Islet precursor cell (in vitro differentiated cells): ENCODE measurements around the gene PTGES3L.
"Not testable (repeated sequence)": the region's sequence is repeated elsewhere in the genome, so short reads cannot be mapped to it uniquely, and the experiment has no call there.

Experiments
- DNase-seq: peaks from one replicate; pipeline ENCODE4 v3.0.0-alpha.2; 2018

PTGES3L gene

DNA sequence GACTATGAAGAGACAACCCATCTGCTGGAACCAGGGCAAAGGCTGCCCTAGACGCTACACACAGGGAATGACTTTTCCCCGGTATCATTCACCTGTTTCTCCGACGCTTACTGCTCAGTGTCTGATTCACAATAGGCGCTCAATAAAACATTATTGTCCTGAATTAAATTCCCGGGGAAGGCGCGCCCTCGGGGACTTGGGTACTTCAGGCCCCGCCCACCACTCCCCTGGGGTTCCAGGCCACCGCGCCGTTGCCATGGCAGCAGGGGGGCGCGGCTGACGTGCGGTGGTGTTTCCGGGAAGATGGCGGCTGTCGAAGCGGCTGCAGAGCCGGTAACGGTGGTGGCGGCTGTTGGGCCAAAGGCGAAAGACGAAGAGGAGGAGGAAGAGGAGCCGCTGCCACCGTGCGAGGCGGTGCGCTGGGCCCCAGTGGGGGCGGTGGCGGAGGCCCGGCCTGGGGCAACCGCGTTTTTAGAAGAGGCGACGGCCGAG lies 440 bp upstream of the PTGES3L start, which contains the start of gene RUNDC1:
RUNDC1 (plus strand) TSS at position 292 of the 492 bp plus-strand sequence; CDS start at position 304, 12 bp downstream.
- peak; percentile 92 for DNase-seq

DNA sequence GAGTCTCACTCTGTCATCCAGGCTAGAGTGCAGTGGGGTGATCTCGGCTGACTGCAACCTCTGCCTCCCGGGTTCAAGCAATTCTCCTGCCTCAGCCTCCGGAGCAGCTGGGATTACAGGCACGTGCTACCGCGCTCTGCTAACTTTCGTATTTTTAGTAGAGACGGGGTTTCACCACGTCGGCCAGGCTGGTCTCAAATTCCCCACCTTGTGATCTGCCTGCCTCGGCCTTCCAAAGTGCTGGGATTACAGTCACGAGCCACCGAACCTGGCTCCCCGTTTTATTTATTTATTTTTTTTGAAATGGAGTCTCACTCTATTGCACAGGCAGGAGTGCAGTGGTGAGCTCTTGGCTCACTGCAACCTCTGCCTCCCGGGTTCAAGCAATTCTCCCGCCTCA lies 4.2 kb downstream of the PTGES3L start:
- DNase-seq: not testable (repeated sequence)

DNA sequence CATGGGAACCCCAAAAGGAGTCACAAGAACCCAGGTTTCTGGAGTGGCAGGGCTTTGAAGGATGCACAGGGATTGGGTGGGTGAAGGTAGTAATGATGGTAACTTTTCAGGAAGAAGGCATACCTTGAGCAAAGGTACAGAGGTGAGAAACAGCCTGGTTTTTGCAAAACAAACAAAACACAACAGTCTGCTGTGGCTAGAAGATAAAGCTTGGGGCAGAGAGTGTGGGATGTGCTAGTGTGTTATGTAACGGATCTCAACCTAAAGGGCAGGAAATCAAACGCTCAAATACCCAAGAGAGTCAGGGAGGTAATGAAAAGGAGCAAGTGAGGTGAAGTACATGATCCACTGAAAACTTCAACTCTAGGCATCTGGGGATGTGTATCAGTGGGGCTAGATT lies 4.6 kb downstream of the PTGES3L start:
- no peak for DNase-seq

GRCh38 chr17:42973323-42973722 lies 6.6 kb downstream of the PTGES3L start:
- not testable (repeated sequence) for DNase-seq

GRCh38 chr17:42971589-42971988 lies 8.3 kb downstream of the PTGES3L start:
- no peak for DNase-seq

GRCh38 chr17:42969001-42969581 lies 10.8 kb downstream of the PTGES3L start:
- DNase-seq: no peak

DNA sequence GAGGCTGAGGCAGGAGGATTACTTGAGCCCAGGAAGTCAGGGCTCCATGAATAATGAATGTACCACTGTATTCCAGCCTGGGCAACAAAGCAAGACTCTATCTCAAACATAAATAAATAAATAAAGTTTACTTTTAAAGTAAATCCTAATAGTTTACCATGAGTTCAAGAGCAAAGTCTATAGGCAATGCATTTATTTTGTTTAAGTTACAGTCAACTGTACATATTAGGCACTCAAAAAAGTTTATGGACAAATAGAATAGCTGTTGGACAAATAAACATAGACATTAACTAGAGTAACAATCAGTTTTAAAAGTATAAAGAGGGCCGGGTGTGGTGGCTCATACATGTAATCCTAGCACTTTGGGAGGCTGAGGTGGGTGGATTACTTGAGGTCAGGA lies 12.0 kb downstream of the PTGES3L start:
- DNase-seq: no peak

- peak; percentile 98 for DNase-seq
Measured at GRCh38 chr17:42964161-42964932, 15.5 kb downstream of the PTGES3L start, which contains the start of gene AARSD1. Gene AARSD1 (minus strand): TSS chr17:42964454. CDS start chr17:42964440, 14 bp downstream.

GRCh38 chr17:42953669-42954068 lies 26.2 kb downstream of the PTGES3L start:
- DNase-seq: no peak

DNA sequence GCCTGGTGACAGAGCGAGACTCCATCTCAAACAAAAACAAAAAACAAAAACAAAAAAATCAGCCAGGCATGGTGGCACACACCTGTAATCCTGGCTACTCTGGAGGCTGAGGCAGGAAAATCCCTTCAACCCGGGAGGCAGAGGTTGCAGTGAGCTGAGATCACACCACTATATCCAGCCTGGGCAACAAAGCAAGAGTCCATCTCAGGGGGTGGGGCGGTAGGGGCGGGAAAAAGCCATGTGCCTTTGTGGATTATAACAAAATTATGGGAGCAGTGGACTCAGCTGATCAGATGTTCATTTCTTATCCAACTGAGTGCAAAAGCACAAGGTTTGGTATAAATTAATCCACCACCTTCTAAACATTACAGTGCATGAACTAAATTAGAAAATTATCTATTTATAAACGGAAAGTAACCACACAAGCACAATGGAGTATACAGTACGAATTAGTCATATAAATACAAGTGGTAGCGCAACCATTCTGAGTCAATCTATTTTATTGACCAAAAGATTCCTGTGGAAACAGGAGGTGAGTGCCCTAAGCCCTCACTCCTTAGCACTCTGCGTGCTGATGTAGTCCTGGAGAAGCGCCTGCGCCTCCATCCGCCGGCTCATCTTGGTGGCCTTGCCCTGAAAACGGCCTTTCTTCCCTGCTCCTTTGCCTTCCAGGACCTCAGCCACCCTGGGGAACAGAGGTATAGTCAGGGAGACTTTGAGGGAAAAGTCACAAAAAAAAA lies 29.7 kb downstream of the PTGES3L start:
- DNase-seq: no peak

DNA sequence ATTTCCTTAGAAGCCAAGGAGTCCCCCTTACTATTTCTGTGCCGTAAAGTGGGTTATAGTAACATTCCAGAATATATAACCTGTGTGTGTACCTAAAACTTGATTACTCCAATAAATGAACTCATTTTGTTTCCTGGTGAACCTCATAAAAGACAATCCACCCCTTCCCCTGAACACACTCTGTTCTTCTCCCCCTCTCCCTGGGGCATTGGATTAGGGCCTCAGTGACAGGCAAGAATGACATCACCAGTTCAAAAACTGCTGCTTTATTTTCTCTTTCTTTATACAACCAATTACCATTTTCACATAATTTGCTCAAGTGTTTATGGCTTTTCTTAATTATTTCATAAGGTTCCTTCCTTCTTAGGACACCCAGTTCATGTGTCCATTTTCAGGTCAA lies 33.1 kb downstream of the PTGES3L start:
- no peak for DNase-seq

DNA sequence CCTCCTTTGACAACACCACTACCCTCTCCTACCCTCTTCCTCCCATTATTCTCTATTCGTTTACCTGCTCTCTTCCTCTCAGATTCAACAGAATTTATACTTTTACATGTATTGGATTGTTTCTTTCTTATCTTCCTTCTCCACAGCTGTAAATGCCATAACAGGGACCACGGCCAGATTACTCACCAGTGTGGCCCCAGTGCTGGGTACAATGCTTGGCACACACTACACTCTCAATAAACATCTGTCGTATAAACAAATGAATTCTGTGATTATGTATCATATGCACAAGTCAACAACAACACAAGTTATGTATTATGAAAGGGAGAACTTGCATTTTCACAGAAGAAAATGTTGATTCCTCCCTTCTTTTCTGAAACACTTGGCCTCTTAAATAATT lies 35.7 kb downstream of the PTGES3L start:
- DNase-seq: no peak

DNA sequence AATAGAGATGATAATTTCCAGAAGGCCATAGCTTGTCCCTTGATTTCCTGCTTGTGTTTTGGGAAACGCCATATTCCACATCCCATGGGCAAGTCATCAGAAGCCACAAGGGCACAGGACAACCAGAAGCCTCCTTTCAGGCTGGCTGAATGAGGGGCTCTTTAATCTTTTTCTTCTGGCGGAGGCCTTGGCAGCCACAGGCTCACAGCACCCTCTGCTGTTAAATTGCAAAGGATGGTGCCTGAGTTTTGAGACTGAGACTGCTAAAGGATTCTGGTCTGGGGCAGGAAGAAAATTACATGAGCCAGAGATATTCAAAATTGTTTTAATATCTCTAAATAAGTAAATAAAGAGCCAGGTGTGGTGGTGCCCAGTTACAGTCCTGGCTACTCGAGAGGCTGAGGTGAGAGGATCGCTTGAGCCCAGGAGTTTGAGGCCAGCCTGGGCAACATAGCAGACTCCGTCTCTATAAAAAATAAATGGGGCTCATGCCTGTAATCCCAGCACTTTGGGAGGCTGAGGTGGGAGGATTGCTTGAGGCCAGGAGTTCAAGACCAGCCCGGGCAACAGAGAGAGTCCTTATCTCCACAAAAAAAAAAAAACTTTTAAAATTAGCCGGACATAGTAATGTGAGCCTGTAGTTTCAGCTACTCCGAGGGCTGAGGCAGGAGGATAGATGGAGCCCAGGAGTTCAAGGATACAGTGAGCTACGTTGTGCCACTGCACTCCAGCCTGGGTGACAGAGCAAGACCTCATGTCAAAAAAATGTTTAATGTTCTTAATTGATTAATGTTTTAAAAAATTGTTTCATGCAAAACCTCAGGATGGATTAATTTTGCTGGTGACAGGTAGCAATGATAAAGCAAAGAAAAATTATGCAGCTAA lies 41.9 kb downstream of the PTGES3L start:
- peak; percentile 88 for DNase-seq

- no peak for DNase-seq
Measured at GRCh38 chr17:42929497-42929844, 50.4 kb downstream of the PTGES3L start.

DNA sequence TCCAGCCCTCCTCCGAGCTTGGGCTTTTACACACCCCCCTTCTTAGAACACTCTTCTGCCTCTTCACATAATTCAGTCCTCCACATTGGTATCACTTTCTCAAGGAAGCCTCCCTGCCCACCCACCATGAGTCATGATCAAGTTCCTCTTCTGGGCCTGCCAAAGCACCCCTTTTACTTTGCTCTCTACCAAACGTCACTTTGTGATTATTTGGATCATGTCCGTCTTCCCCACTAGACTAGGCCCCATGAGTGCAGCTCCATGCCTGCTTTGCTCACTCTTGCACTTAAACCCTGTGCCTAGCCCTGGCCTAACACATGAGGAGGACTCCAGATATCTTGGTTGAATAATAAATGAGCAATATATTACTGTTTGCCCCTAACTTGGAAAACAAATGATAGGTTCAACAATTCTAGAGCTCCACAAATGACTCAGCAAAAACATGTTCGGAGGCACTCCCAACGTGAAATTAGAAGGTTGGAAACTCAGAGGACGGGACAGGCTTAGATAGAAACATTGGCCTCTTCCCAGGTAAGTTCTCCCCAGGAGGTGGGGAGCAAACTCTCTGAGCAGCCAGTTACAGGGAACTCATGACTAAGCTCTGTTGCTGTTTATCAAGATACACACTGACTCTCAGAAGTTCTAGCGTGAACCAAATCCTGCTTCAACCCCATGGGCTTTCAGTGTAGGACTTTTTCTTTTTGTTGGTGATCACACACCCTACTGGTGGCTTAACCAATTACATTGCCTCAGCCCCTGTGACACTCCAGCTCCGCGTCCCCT lies 51.0 kb downstream of the PTGES3L start:
- DNase-seq: peak; percentile 82

DNA sequence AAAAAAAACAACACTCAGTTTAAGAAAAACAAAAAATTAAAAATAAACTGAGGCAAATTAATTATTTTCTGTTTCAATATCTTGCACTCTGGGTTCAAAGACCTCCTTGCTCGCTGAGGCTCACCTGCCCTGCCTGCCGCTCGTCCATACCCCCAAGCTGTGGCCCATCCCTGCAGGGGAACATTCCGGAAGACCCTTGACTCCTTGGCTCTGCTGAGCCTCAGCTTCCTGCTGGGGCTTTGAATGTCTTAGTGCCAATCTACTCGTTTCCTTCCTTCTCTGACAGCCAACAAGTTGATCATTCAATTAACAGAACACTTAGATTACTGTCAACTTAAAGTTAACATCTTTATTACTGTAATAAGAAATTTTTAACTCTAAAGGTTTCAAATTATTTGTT lies 55.0 kb downstream of the PTGES3L start:
- no peak for DNase-seq

DNA sequence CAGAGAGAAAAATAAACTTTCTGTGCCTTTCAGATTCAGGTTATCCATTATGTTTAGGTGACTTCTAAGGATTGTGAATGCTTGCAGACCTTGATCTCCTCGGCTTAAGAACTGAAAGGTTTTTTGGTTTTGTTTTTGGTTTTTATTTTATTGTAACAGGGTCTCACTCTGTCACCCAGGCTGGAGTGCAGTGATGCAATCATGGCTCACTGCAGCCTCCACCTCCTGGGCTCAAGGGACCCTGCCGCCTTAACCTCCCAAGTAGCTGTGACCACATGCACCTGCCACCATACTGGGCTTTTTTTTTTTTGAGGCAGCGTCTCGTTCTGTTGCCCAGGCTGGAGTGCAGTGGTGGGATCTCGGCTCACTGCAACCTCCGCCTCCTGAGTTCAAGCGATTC lies 56.4 kb downstream of the PTGES3L start:
- not testable (repeated sequence) for DNase-seq

DNA sequence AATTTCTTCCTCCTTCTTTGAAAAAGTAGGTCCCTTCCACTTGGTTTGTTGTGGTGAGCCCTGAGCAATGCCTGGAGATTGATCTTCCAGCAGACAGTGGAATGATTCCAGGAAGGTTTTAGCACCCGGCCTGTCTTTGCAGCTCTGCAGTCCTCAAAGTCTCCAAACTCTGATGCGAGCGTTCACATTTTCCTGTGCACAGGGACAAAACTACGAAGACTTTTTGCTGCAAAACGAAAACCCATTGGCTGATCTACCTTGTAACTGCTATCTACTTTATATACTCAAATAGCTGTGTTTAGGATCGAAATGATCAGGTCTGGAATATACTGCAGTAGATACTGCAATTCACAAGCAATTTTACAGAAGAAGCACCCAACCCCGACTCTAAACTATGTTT lies 57.6 kb downstream of the PTGES3L start:
- DNase-seq: no peak

DNA sequence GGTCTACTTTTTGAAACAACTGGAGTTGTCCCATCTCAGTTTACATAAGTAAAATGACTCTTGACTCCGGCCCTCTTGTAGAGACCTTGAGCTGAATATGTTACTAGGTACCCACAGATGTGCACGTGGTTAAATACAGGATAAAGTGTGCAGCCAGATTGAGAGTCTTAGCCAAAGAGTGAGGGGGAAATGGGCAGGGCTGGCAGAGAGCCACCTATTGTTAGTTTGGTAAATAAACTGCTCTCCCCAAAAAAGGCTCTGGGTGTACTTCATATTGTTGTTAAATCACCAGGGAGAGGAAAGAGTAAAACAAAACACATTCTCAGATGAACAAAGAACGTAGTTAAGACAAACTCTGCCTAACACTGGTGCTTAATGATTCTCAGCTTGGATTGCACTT lies 59.0 kb downstream of the PTGES3L start:
- DNase-seq: no peak

DNA sequence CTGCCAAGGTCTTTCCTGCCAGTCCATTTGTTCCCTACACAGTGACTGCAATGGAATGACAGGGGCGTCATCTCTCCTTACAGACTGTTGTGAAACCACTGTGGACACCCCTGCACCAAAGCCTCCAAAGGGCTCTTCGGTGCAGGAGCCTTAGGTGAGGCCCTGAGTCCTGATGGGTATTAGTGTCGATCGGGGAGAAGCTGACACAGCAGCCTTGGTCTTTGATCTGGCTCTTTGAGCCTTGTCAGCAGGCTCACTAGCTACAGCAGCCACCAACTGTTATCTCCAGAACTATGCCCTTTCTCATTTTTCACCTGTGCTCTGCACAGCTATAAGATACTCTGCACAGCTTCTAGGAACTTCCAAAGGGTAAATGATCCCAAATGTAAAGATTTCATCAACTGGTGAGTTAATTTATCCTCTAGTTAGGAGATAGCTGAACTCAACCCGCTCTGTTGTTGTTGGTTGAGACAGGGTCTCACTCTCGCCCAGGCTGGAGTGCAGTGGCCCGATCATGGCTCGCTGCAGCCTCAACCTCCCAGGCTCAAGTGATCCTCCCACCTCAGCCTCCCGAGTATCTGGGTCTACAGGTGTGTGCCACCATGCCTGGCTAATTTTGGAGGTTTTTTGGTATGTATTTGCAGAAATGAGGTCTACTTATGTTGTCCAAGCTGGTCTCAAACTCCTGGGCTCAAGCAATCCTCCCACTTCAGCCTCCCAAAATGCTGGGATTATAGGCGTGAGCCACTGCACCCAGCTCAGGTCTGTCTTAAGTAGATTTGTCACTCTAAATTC lies 59.6 kb downstream of the PTGES3L start:
- DNase-seq: no peak

DNA sequence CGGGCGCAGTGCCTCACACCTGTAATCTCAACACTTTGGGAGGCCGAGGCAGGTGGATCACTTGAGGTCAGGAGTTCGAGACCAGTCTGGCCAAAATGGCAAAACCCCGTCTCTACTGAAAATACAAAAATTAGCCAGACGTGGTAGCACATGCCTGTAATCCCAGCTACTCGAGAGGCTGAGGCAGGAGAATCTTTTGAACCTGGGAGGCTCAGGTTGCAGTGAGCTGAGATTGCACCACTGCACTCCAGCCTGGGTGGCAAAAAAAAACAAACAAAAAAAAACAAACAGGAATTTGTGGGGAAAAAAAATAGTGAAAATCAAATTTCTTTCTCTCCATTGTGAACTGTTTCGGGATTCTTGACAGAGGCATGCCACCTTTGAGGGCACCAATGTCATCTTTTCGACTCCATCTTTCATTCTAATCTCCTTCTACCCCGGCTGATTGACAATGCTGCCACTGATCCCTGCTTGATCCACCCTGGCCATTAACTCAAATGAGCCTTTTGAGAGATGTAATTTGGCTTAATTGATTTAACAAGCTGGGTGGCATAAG lies 60.3 kb downstream of the PTGES3L start:
- not testable (repeated sequence) for DNase-seq
